ENCODE results near the gene CLNS1A.

GRCh38 chr11:77617892-77618291 lies 19.7 kb downstream of the CLNS1A start:
- no peak for TF ChIP-seq CTCF (optimal IDR thresholded peaks at IDR 0.05 in 1 of 3, IDR thresholded peaks at IDR 0.05 in 1 of 3, conservative IDR thresholded peaks at IDR 0.05 in 1 of 3; ENCODE audit: extremely low read depth in 1 of 3, insufficient read depth in 2 of 3, low read length in 3 of 3)
- TF ChIP-seq EZH2 (IDR thresholded peaks at IDR 0.05; ENCODE audit: low read length), result no peak

All from keratinocyte (primary cell).